IMR-90 (cell line): ENCODE data around the gene SUPT3H. TPM values are rescaled to one million over a fixed set of nuclear protein-coding genes. Genes with fewer than 3 reads are reported as not detected.

ENCODE experiments used
- ATAC-seq: fragments of 200-7000 bp; cut with Tn5 transposase; 2 replicates; pipeline ENCODE4 v1.9.1; 2020; ENCODE audit warnings: low read depth, mild to moderate bottlenecking, moderate library complexity
- BruUV-seq: library from RNA; stranded (reverse); fragments of 400-500 nt; replicated peaks from 2 replicates; lab custom pipeline; 2021; lab: Mats Ljungman, UMichigan
- CTCF ChIA-PET: fragments of 300-600 bp; formaldehyde crosslinking; extraction: SDS; loops from one replicate; lab custom pipeline; 2021; ENCODE audit warnings: antibody characterized with exemption; lab: Yijun Ruan, JAX
- POLR2A ChIA-PET: fragments of 300-600 bp; sonication (Branson Sonifier 250); formaldehyde crosslinking; loops from one replicate; lab custom pipeline; 2022; ENCODE audit warnings: antibody characterized with exemption; ENCODE audit not compliant: unreplicated experiment; lab: Charles Lee
- DNase-seq: peaks from one replicate; pipeline ENCODE4 v3.0.0; 2013
- H2AFZ ChIP-seq: replicated peaks from 2 replicates; pipeline ENCODE3; 2013; ENCODE audit warnings: low read length, mild to moderate bottlenecking; ENCODE audit not compliant: poor library complexity
- H2AK5ac ChIP-seq: 2 replicates; pipeline ENCODE4 v1.6.1; 2013; ENCODE audit warnings: low read depth, low read length, inconsistent platforms
- H2AK9ac ChIP-seq: replicated peaks from 2 replicates; pipeline ENCODE3; 2013; ENCODE audit warnings: mild to moderate bottlenecking, low read depth, low read length, moderate library complexity; ENCODE audit not compliant: poor library complexity
- H2BK120ac ChIP-seq: 2 replicates; pipeline ENCODE4 v1.6.1; 2013; ENCODE audit warnings: low read depth, low read length, inconsistent platforms
- H2BK15ac ChIP-seq: 3 replicates; pipeline ENCODE4 v1.6.1; 2013; ENCODE audit warnings: low read depth, low read length, inconsistent platforms
- H2BK20ac ChIP-seq: 2 replicates; pipeline ENCODE4 v1.6.1; 2013; ENCODE audit warnings: low read depth, mild to moderate bottlenecking, inconsistent platforms, low read length, moderate library complexity
- H2BK5ac ChIP-seq: 2 replicates; pipeline ENCODE4 v1.6.1; 2013; ENCODE audit warnings: mild to moderate bottlenecking, low read depth, low read length, inconsistent platforms; ENCODE audit not compliant: poor library complexity, severe bottlenecking
- H3K14ac ChIP-seq: replicated peaks from 2 replicates; pipeline ENCODE4 v1.6.1; 2013; ENCODE audit warnings: low read depth, low read length, inconsistent platforms
- H3K18ac ChIP-seq: 2 replicates; pipeline ENCODE4 v1.6.1; 2013; ENCODE audit warnings: low read depth, low read length, control low read depth
- H3K23ac ChIP-seq: 2 replicates; pipeline ENCODE4 v1.6.1; 2013; ENCODE audit warnings: low read depth, low read length, inconsistent platforms
- H3K27ac ChIP-seq: 2 replicates; pipeline ENCODE4 v1.5.1; 2013; ENCODE audit warnings: mild to moderate bottlenecking, control low read depth, low read length; ENCODE audit not compliant: insufficient read depth
- H3K27me3 ChIP-seq: 2 replicates; pipeline ENCODE4 v1.6.1; 2013; ENCODE audit warnings: low read length; ENCODE audit not compliant: control insufficient read depth, insufficient read depth
- H3K36me3 ChIP-seq: 2 replicates; pipeline ENCODE4 v1.6.1; 2013; ENCODE audit warnings: low read length, mixed read lengths; ENCODE audit not compliant: control insufficient read depth, insufficient read depth
- H3K4ac ChIP-seq: 2 replicates; pipeline ENCODE4 v1.6.1; 2013; ENCODE audit warnings: low read depth, low read length, inconsistent platforms
- H3K4me1 ChIP-seq: 2 replicates; pipeline ENCODE4 v1.6.1; 2013; ENCODE audit warnings: low read length, mixed read lengths; ENCODE audit not compliant: control insufficient read depth, insufficient read depth
- H3K4me2 ChIP-seq: 2 replicates; pipeline ENCODE4 v1.6.1; 2013; ENCODE audit warnings: low read depth, mild to moderate bottlenecking, control low read depth, low read length, moderate library complexity
- H3K4me3 ChIP-seq: 2 replicates; pipeline ENCODE4 v1.5.1; 2013; ENCODE audit warnings: low read depth, mild to moderate bottlenecking, control low read depth, low read length, moderate library complexity; ENCODE audit not compliant: insufficient read depth
- H3K56ac ChIP-seq: 2 replicates; pipeline ENCODE4 v1.6.1; 2013; ENCODE audit warnings: low read length, inconsistent platforms; ENCODE audit not compliant: insufficient read depth; ENCODE audit errors: extremely low read depth
- H3K79me1 ChIP-seq, 2 experiments: 2 replicates each; pipeline ENCODE4 v1.6.1; 2013; ENCODE audit warnings: low read length in 2 of 2, inconsistent platforms in 1 of 2, low read depth in 1 of 2
- H3K9ac ChIP-seq: 2 replicates; pipeline ENCODE4 v1.6.1; 2013; ENCODE audit warnings: low read depth, low read length, control low read depth
- H3K9me1 ChIP-seq: 2 replicates; pipeline ENCODE4 v1.6.1; 2013; ENCODE audit warnings: low read length, inconsistent platforms; ENCODE audit not compliant: insufficient read depth
- H3K9me3 ChIP-seq: 2 replicates; pipeline ENCODE4 v1.6.1; 2013; ENCODE audit warnings: low read length; ENCODE audit not compliant: control insufficient read depth, insufficient read depth
- H4K20me1 ChIP-seq: 2 replicates; pipeline ENCODE4 v1.6.1; 2013; ENCODE audit warnings: low read length, inconsistent platforms; ENCODE audit not compliant: insufficient read depth
- H4K5ac ChIP-seq: 2 replicates; pipeline ENCODE4 v1.6.1; 2013; ENCODE audit warnings: mild to moderate bottlenecking, low read depth, low read length, control low read depth
- H4K8ac ChIP-seq, 2 experiments: 2 replicates each; pipeline ENCODE4 v1.6.1; 2013; ENCODE audit warnings: low read depth in 2 of 2, low read length in 2 of 2, control low read depth in 1 of 2, inconsistent platforms in 1 of 2
- H4K91ac ChIP-seq: 2 replicates; pipeline ENCODE4 v1.6.1; 2013; ENCODE audit warnings: low read depth, low read length, inconsistent platforms; ENCODE audit not compliant: insufficient read depth
- BHLHE40 ChIP-seq: fragments of 150-350 bp; IDR thresholded peaks from 2 replicates; pipeline ENCODE4 v1.6.1; 2016; ENCODE audit warnings: mild to moderate bottlenecking, low read depth, low read length
- CEBPB ChIP-seq: IDR thresholded peaks from 2 replicates; pipeline ENCODE4 v1.6.1; 2012; ENCODE audit warnings: low read depth, low read length, improper control_type of control experiment
- CHD1 ChIP-seq: IDR thresholded peaks from 2 replicates; pipeline ENCODE4 v1.6.1; 2012; ENCODE audit warnings: low read depth, low read length, improper control_type of control experiment
- FOS ChIP-seq: fragments of 150-350 bp; IDR thresholded peaks from 2 replicates; pipeline ENCODE4 v1.6.1; 2016; ENCODE audit warnings: low read depth, low read length
- MAFK ChIP-seq: IDR thresholded peaks from 2 replicates; pipeline ENCODE4 v1.6.1; 2012; ENCODE audit warnings: low read depth, low read length, improper control_type of control experiment
- MAZ ChIP-seq: IDR thresholded peaks from 2 replicates; pipeline ENCODE4 v1.6.1; 2012; ENCODE audit warnings: low read depth, mild to moderate bottlenecking, low read length, improper control_type of control experiment, moderate library complexity, borderline replicate concordance
- MXI1 ChIP-seq: IDR thresholded peaks from 2 replicates; pipeline ENCODE4 v1.6.1; 2012; ENCODE audit warnings: low read depth, mild to moderate bottlenecking, low read length, moderate library complexity, borderline replicate concordance
- NFE2L2 ChIP-seq: fragments of 150-350 bp; IDR thresholded peaks from 2 replicates; pipeline ENCODE4 v1.6.1; 2016; ENCODE audit warnings: low read depth, mild to moderate bottlenecking, low read length
- POLR2A ChIP-seq: IDR thresholded peaks from 2 replicates; pipeline ENCODE4 v1.6.1; 2012; ENCODE audit warnings: mild to moderate bottlenecking, low read depth, low read length
- RAD21 ChIP-seq: IDR thresholded peaks from 2 replicates; pipeline ENCODE4 v1.6.1; 2012; ENCODE audit warnings: low read length, improper control_type of control experiment
- RCOR1 ChIP-seq: IDR thresholded peaks from 2 replicates; pipeline ENCODE4 v1.6.1; 2012; ENCODE audit warnings: mild to moderate bottlenecking, low read length, improper control_type of control experiment; ENCODE audit not compliant: insufficient replicate concordance
- RFX5 ChIP-seq: IDR thresholded peaks from 2 replicates; pipeline ENCODE4 v1.8.0; 2012; ENCODE audit warnings: low read depth, mild to moderate bottlenecking, low read length, moderate library complexity
- SMC3 ChIP-seq: fragments of 150-350 bp; IDR thresholded peaks from 2 replicates; pipeline ENCODE4 v1.6.1; 2016; ENCODE audit warnings: low read depth, mild to moderate bottlenecking, antibody characterized with exemption, low read length, moderate library complexity
- WGBS, 2 experiments: methylation state at CpG; one replicate each; pipeline versions ENCODE4 v1.1.5 to v1.1.7; 2013; ENCODE audit warnings: missing lambda C conversion rate in 2 of 2; ENCODE audit not compliant: insufficient read length in 1 of 2; ENCODE audit errors: extremely low coverage in 2 of 2; 5-methylcytosine and 5-hydroxymethylcytosine counted together
- dilution Hi-C: fragments of 300-500 bp; cut with HindIII; formaldehyde crosslinking; loops from one replicate; pipeline ENCODE4 v1.14.3; 2018; ENCODE audit warnings: low sequenced_read_pairs; ENCODE audit not compliant: unreplicated experiment
- in situ Hi-C: fragments of 300-500 bp; cut with MboI; formaldehyde crosslinking; loops from 3 replicates; pipeline ENCODE4 v1.14.3; 2019; ENCODE audit warnings: low sequenced_read_pairs, inconsistent platforms, mixed read lengths
- intact Hi-C: fragments of 100-400 bp; cut with micrococcal nuclease; formaldehyde crosslinking; loops from 2 replicates; pipeline ENCODE4 v1.10.0; 2022
- polyA plus RNA-seq, 3 experiments: library from polyadenylated mRNA; depleted of rRNA; stranded (reverse); fragments of >200 nt; gene quantifications; 2 replicates each; pipeline ENCODE4 v1.2.3, GENCODE V29; 2012; ENCODE audit warnings: low replicate concordance in 1 of 3
- total RNA-seq: library from RNA; depleted of rRNA; stranded (reverse); fragments of >200 nt; gene quantifications from 2 replicates; pipeline ENCODE4 v1.2.3, GENCODE V29; 2012
- TF ChIP-seq, protein P1 (sequence below): fragments of 150-350 bp; IDR thresholded peaks from 2 replicates; pipeline ENCODE4 v1.6.1; 2016; ENCODE audit warnings: low read depth, mild to moderate bottlenecking, low read length, moderate library complexity, borderline replicate concordance
- TF ChIP-seq, protein P2 (sequence below): conservative IDR thresholded peaks from 2 replicates; pipeline ENCODE4 v1.5.1; 2012; ENCODE audit warnings: mild to moderate bottlenecking, low read depth, low read length, improper control_type of control experiment
- TF ChIP-seq, protein P3 (sequence below): fragments of 150-350 bp; IDR thresholded peaks from 2 replicates; pipeline ENCODE4 v1.6.1; 2017; ENCODE audit warnings: mild to moderate bottlenecking, antibody characterized with exemption, low read length, low read depth

The SUPT3H gene
- total and polyA plus RNA-seq, 2 of the 4 experiments (the other 2 are of a cell fraction): 4.5 to 5.0 TPM

DNA sequence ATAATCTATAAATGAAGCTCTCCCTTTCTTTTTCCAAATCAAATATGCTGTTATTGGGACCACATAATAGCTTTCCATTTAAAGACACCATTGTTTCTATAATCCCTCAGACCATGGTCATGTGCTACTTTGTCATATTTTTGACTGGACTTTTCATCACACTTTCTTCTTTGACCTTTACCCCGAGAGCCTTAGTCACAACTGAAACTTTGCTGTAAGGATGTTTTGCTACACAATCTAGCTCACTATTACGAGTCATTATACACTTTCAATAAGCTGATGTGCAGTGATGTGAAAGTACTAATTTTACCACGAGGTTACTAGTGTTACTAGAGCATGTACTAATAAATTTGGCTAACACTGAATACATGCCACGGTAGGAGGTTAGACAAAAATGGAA is 416.8 kb downstream of the SUPT3H start:
- H3K27me3 ChIP-seq: no peaks in the 10 kb centered on the region
- H3K4me3 ChIP-seq: no peak overlapping the region
- no peaks in the 10 kb centered on the region for H4K20me1 ChIP-seq
- no peaks in the 10 kb centered on the region for H3K9me3 ChIP-seq
- no peaks in the 10 kb centered on the region for H3K4me1 ChIP-seq
- H4K8ac ChIP-seq: no peak overlapping the region
- no peak overlapping the region for H3K9ac ChIP-seq
- no peak overlapping the region for H2BK15ac ChIP-seq
- TF ChIP-seq, protein P1, sequence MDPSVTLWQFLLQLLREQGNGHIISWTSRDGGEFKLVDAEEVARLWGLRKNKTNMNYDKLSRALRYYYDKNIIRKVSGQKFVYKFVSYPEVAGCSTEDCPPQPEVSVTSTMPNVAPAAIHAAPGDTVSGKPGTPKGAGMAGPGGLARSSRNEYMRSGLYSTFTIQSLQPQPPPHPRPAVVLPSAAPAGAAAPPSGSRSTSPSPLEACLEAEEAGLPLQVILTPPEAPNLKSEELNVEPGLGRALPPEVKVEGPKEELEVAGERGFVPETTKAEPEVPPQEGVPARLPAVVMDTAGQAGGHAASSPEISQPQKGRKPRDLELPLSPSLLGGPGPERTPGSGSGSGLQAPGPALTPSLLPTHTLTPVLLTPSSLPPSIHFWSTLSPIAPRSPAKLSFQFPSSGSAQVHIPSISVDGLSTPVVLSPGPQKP: no peak
- no peak for TF ChIP-seq FOS
- no peak for TF ChIP-seq CEBPB
- no peak for TF ChIP-seq RCOR1
- no peak for TF ChIP-seq CHD1
- no peak for TF ChIP-seq RFX5
- TF ChIP-seq MAFK: no peak
- no peak for TF ChIP-seq POLR2A
- no peak for TF ChIP-seq BHLHE40
- TF ChIP-seq NFE2L2: no peak
- TF ChIP-seq, protein P2, sequence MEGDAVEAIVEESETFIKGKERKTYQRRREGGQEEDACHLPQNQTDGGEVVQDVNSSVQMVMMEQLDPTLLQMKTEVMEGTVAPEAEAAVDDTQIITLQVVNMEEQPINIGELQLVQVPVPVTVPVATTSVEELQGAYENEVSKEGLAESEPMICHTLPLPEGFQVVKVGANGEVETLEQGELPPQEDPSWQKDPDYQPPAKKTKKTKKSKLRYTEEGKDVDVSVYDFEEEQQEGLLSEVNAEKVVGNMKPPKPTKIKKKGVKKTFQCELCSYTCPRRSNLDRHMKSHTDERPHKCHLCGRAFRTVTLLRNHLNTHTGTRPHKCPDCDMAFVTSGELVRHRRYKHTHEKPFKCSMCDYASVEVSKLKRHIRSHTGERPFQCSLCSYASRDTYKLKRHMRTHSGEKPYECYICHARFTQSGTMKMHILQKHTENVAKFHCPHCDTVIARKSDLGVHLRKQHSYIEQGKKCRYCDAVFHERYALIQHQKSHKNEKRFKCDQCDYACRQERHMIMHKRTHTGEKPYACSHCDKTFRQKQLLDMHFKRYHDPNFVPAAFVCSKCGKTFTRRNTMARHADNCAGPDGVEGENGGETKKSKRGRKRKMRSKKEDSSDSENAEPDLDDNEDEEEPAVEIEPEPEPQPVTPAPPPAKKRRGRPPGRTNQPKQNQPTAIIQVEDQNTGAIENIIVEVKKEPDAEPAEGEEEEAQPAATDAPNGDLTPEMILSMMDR: no peak
- TF ChIP-seq, protein P3, sequence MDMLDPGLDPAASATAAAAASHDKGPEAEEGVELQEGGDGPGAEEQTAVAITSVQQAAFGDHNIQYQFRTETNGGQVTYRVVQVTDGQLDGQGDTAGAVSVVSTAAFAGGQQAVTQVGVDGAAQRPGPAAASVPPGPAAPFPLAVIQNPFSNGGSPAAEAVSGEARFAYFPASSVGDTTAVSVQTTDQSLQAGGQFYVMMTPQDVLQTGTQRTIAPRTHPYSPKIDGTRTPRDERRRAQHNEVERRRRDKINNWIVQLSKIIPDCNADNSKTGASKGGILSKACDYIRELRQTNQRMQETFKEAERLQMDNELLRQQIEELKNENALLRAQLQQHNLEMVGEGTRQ: no peak
- TF ChIP-seq SMC3: no peak
- TF ChIP-seq RAD21: no peak
- no peak for TF ChIP-seq MXI1
- TF ChIP-seq MAZ: no peak
- H2AK5ac ChIP-seq: no peak overlapping the region
- H3K14ac ChIP-seq: no peak overlapping the region
- no peak overlapping the region for H4K5ac ChIP-seq
- H3K27ac ChIP-seq: no peak overlapping the region
- intact Hi-C loops (no loop called here), dilution Hi-C loops (no loop called here), in situ Hi-C loops (no loop called here)
- ChIA-PET CTCF (interaction anchor here (0.7 kb wide), 1 partner anchor 847 kb away, joined by 6 read pairs; no protein-coding TSS in a partner anchor), POLR2A (no interaction called here)
- H2BK5ac ChIP-seq: no peak overlapping the region
- H2AFZ ChIP-seq: no peak overlapping the region
- H4K91ac ChIP-seq: no peak overlapping the region
- no peaks in the 10 kb centered on the region for H3K79me1 ChIP-seq
- no peak overlapping the region for H2BK20ac ChIP-seq
- WGBS, 2 experiments: no CpG with 5 or more reads among the region's 4 CpGs
- H2BK120ac ChIP-seq: no peak overlapping the region
- ATAC-seq (no peak; the same call in 1 of the 2 replicates), DNase-seq (peak; percentile 49)
- no peak overlapping the region for H2AK9ac ChIP-seq
- H3K23ac ChIP-seq: no peak overlapping the region
- BruUV-seq: no TSS peak
- H3K9me1 ChIP-seq: no peaks in the 10 kb centered on the region
- no peak overlapping the region for H3K18ac ChIP-seq
- H3K56ac ChIP-seq: no peak overlapping the region
- H3K4ac ChIP-seq: no peak overlapping the region
- no peak overlapping the region for H3K4me2 ChIP-seq
- H3K36me3 ChIP-seq: no peaks in the 10 kb centered on the region
